ENCODE data around the gene PLIN3.
A peak's percentile ranks its signal among the peaks of the same experiment; 100 is the strongest.

PLIN3 gene

GRCh38 chr19:4877753-4878490, 10.5 kb upstream of the PLIN3 start:
- CTCF ChIA-PET, result interaction anchor here (1.0 to 1.5 kb wide), 2 partner anchors 9 to 33 kb away, joined by 3 to 4 read pairs; no protein-coding TSS in a partner anchor
- POLR2A ChIA-PET, result interaction anchor here (0.6 kb wide), 1 partner anchor 28 kb away, joined by 4 read pairs; no protein-coding TSS in a partner anchor
- H3K27me3 ChIP-seq (replicated peaks in 2 of 5; ENCODE audit: control insufficient read depth in 4 of 5, insufficient read depth in 5 of 5, low read length in 4 of 5), result no peaks in the 10 kb centered on the region
- WGBS (ENCODE audit: insufficient coverage), result 77% methylated on average over 23 of the region's 30 CpGs
- peak overlapping the region in 1 of 2 experiments; percentile 25 for H3K27ac ChIP-seq (ENCODE audit: insufficient read depth in 1 of 2, low read depth in 1 of 2, low read length in 2 of 2, poor library complexity in 1 of 2, severe bottlenecking in 2 of 2)
- no peaks in the 10 kb centered on the region for H3K9me3 ChIP-seq (ENCODE audit: control extremely low read depth in 1 of 5, control insufficient read depth in 4 of 5, insufficient read depth in 2 of 5, low read depth in 1 of 5, low read length in 4 of 5)
- peaks cover 2 to 20% (median 19%) of the 10 kb centered on the region in 4 experiments for H3K4me1 ChIP-seq (ENCODE audit: control extremely low read depth in 1 of 4, control insufficient read depth in 4 of 4, insufficient read depth in 4 of 4, low read length in 3 of 4)
- peak overlapping the region in 3 of 7 experiments; percentile 43 to 57 (median 55) for H3K4me3 ChIP-seq (ENCODE audit: control insufficient read depth in 1 of 7, extremely low read depth in 1 of 7, insufficient read depth in 4 of 7, low read depth in 2 of 7, low read length in 6 of 7)
- H3K36me3 ChIP-seq (ENCODE audit: control insufficient read depth in 4 of 4, insufficient read depth in 4 of 4, low read length in 3 of 4), result no peaks in the 10 kb centered on the region
- DNase-seq, result peak in 2 of 3 donors; percentile 28 to 40

DNA sequence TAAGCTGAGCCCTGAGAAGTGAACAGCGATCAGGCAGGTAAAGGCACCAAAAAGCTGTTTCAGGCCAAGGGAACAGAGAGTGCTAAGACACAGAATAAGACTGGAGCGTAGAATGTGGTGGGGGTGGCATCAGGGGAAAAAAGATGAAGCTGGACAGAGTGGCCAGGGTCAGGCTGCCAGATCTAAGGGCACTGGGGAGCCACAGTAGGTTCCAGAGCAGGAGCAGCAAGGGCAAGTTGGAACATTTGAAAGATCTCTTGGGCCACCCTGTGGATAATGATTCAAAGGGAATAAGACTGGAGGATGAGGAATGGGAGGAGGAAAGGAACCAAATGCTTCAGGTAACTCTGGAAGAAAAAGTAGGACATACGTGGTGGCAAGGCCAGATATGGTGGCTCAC, 6.5 kb upstream of the PLIN3 start:
- no peak for DNase-seq
- Histone ChIP-seq H3K27ac (ENCODE audit: insufficient read depth in 1 of 2, low read depth in 1 of 2, low read length in 2 of 2, poor library complexity in 1 of 2, severe bottlenecking in 2 of 2) (no peak overlapping the region), H3K27me3 (replicated peaks in 2 of 5; ENCODE audit: control insufficient read depth in 4 of 5, insufficient read depth in 5 of 5, low read length in 4 of 5) (no peaks in the 10 kb centered on the region), H3K4me3 (ENCODE audit: control insufficient read depth in 1 of 7, extremely low read depth in 1 of 7, insufficient read depth in 4 of 7, low read depth in 2 of 7, low read length in 6 of 7) (no peak overlapping the region), H3K36me3 (ENCODE audit: control insufficient read depth in 4 of 4, insufficient read depth in 4 of 4, low read length in 3 of 4) (no peaks in the 10 kb centered on the region), H3K4me1 (ENCODE audit: control extremely low read depth in 1 of 4, control insufficient read depth in 4 of 4, insufficient read depth in 4 of 4, low read length in 3 of 4) (peaks cover 0 to 27% (median 20%) of the 10 kb centered on the region in 4 experiments), H3K9me3 (ENCODE audit: control extremely low read depth in 1 of 5, control insufficient read depth in 4 of 5, insufficient read depth in 2 of 5, low read depth in 1 of 5, low read length in 4 of 5) (no peaks in the 10 kb centered on the region)
- WGBS (ENCODE audit: insufficient coverage), result 96% methylated on average over 2 of the region's 3 CpGs
- CTCF ChIA-PET, result interaction anchor here (0.6 to 6.6 kb wide), 9 partner anchors 31 to 159 kb away, joined by 3 to 78 read pairs (median 4); no protein-coding TSS in a partner anchor
- POLR2A ChIA-PET, result no interaction called here

- Histone ChIP-seq H3K4me1 (ENCODE audit: control extremely low read depth in 1 of 4, control insufficient read depth in 4 of 4, insufficient read depth in 4 of 4, low read length in 3 of 4) (peaks cover 0 to 21% (median 10%) of the 10 kb centered on the region in 4 experiments), H3K27ac (ENCODE audit: insufficient read depth in 1 of 2, low read depth in 1 of 2, low read length in 2 of 2, poor library complexity in 1 of 2, severe bottlenecking in 2 of 2) (no peak overlapping the region), H3K4me3 (ENCODE audit: control insufficient read depth in 1 of 7, extremely low read depth in 1 of 7, insufficient read depth in 4 of 7, low read depth in 2 of 7, low read length in 6 of 7) (no peak overlapping the region), H3K36me3 (ENCODE audit: control insufficient read depth in 4 of 4, insufficient read depth in 4 of 4, low read length in 3 of 4) (no peaks in the 10 kb centered on the region), H3K9me3 (ENCODE audit: control extremely low read depth in 1 of 5, control insufficient read depth in 4 of 5, insufficient read depth in 2 of 5, low read depth in 1 of 5, low read length in 4 of 5) (no peaks in the 10 kb centered on the region), H3K27me3 (replicated peaks in 2 of 5; ENCODE audit: control insufficient read depth in 4 of 5, insufficient read depth in 5 of 5, low read length in 4 of 5) (no peaks in the 10 kb centered on the region)
- POLR2A ChIA-PET, result no interaction called here
- 100% methylated on average over 1 of the region's 6 CpGs for WGBS (ENCODE audit: insufficient coverage)
- no peak for DNase-seq
- CTCF ChIA-PET, result interaction anchor here (0.8 to 6.6 kb wide), 7 partner anchors 23 to 164 kb away, joined by 3 to 78 read pairs (median 6); no protein-coding TSS in a partner anchor
These were observed 4.2 kb upstream of the PLIN3 start for GRCh38 chr19:4871711-4872110.

- H3K9me3 ChIP-seq (ENCODE audit: control extremely low read depth in 1 of 5, control insufficient read depth in 4 of 5, insufficient read depth in 2 of 5, low read depth in 1 of 5, low read length in 4 of 5), result no peaks in the 10 kb centered on the region
- no peak overlapping the region for H3K27ac ChIP-seq (ENCODE audit: insufficient read depth in 1 of 2, low read depth in 1 of 2, low read length in 2 of 2, poor library complexity in 1 of 2, severe bottlenecking in 2 of 2)
- CTCF ChIA-PET, result interaction anchor here (1.1 to 6.6 kb wide), 7 partner anchors 8 to 160 kb away, joined by 4 to 78 read pairs (median 6); no protein-coding TSS in a partner anchor
- no peak overlapping the region for H3K4me3 ChIP-seq (ENCODE audit: control insufficient read depth in 1 of 7, extremely low read depth in 1 of 7, insufficient read depth in 4 of 7, low read depth in 2 of 7, low read length in 6 of 7)
- DNase-seq, result peak; percentile 61 to 83 (median 81)
- WGBS (ENCODE audit: insufficient coverage), result 95% methylated on average over 2 of the region's 10 CpGs
- peaks cover 0 to 28% (median 17%) of the 10 kb centered on the region in 4 experiments for H3K4me1 ChIP-seq (ENCODE audit: control extremely low read depth in 1 of 4, control insufficient read depth in 4 of 4, insufficient read depth in 4 of 4, low read length in 3 of 4)
- POLR2A ChIA-PET, result no interaction called here
- H3K36me3 ChIP-seq (ENCODE audit: control insufficient read depth in 4 of 4, insufficient read depth in 4 of 4, low read length in 3 of 4), result peaks cover 0 to 3% (median 0%) of the 10 kb centered on the region in 4 experiments
- no peaks in the 10 kb centered on the region for H3K27me3 ChIP-seq (replicated peaks in 2 of 5; ENCODE audit: control insufficient read depth in 4 of 5, insufficient read depth in 5 of 5, low read length in 4 of 5)
These were observed 2.7 kb upstream of the PLIN3 start for GRCh38 chr19:4870025-4870700.

- ChIA-PET CTCF (interaction anchor here (0.7 to 3.7 kb wide), 10 partner anchors 10 to 162 kb away, joined by 3 to 31 read pairs (median 6); no protein-coding TSS in a partner anchor), POLR2A (interaction anchor here (1.9 kb wide), 1 partner anchor 48 kb away, joined by 7 read pairs; no protein-coding TSS in a partner anchor)
- no peak for DNase-seq
- Histone ChIP-seq H3K27ac (ENCODE audit: insufficient read depth in 1 of 2, low read depth in 1 of 2, low read length in 2 of 2, poor library complexity in 1 of 2, severe bottlenecking in 2 of 2) (peak overlapping the region in 1 of 2 experiments; percentile 91), H3K4me3 (ENCODE audit: control insufficient read depth in 1 of 7, extremely low read depth in 1 of 7, insufficient read depth in 4 of 7, low read depth in 2 of 7, low read length in 6 of 7) (peak overlapping the region in 2 of 7 experiments; percentile 76 to 92), H3K36me3 (ENCODE audit: control insufficient read depth in 4 of 4, insufficient read depth in 4 of 4, low read length in 3 of 4) (peaks cover 0 to 7% (median 3%) of the 10 kb centered on the region in 4 experiments), H3K27me3 (replicated peaks in 2 of 5; ENCODE audit: control insufficient read depth in 4 of 5, insufficient read depth in 5 of 5, low read length in 4 of 5) (no peaks in the 10 kb centered on the region), H3K9me3 (ENCODE audit: control extremely low read depth in 1 of 5, control insufficient read depth in 4 of 5, insufficient read depth in 2 of 5, low read depth in 1 of 5, low read length in 4 of 5) (no peaks in the 10 kb centered on the region), H3K4me1 (ENCODE audit: control extremely low read depth in 1 of 4, control insufficient read depth in 4 of 4, insufficient read depth in 4 of 4, low read length in 3 of 4) (peaks cover 0 to 28% (median 17%) of the 10 kb centered on the region in 4 experiments)
- WGBS (ENCODE audit: insufficient coverage), result 88% methylated on average over 9 of the region's 10 CpGs
These were observed 893 bp upstream of the PLIN3 start for GRCh38 chr19:4868286-4868834.

GRCh38 chr19:4866595-4867424, 657 bp downstream of the PLIN3 start:
- no peaks in the 10 kb centered on the region for H3K27me3 ChIP-seq (replicated peaks in 2 of 5; ENCODE audit: control insufficient read depth in 4 of 5, insufficient read depth in 5 of 5, low read length in 4 of 5)
- H3K36me3 ChIP-seq (ENCODE audit: control insufficient read depth in 4 of 4, insufficient read depth in 4 of 4, low read length in 3 of 4), result peaks cover 0 to 12% (median 7%) of the 10 kb centered on the region in 4 experiments
- 6% methylated on average over 7 of the region's 22 CpGs for WGBS (ENCODE audit: insufficient coverage)
- peak; percentile 86 to 94 (median 94) for DNase-seq
- peaks cover 0 to 28% (median 16%) of the 10 kb centered on the region in 4 experiments for H3K4me1 ChIP-seq (ENCODE audit: control extremely low read depth in 1 of 4, control insufficient read depth in 4 of 4, insufficient read depth in 4 of 4, low read length in 3 of 4)
- ChIA-PET CTCF (interaction anchor here (1.0 to 3.7 kb wide), 8 partner anchors 15 to 164 kb away, joined by 4 to 31 read pairs (median 5); no protein-coding TSS in a partner anchor), POLR2A (interaction anchor here (0.6 to 1.9 kb wide), 5 partner anchors 11 to 1362 kb away, joined by 4 to 8 read pairs (median 5); no protein-coding TSS in a partner anchor)
- H3K9me3 ChIP-seq (ENCODE audit: control extremely low read depth in 1 of 5, control insufficient read depth in 4 of 5, insufficient read depth in 2 of 5, low read depth in 1 of 5, low read length in 4 of 5), result no peaks in the 10 kb centered on the region
- H3K4me3 ChIP-seq (ENCODE audit: control insufficient read depth in 1 of 7, extremely low read depth in 1 of 7, insufficient read depth in 4 of 7, low read depth in 2 of 7, low read length in 6 of 7), result peak overlapping the region; percentile 49 to 95 (median 85)
- H3K27ac ChIP-seq (ENCODE audit: insufficient read depth in 1 of 2, low read depth in 1 of 2, low read length in 2 of 2, poor library complexity in 1 of 2, severe bottlenecking in 2 of 2), result peak overlapping the region; percentile 74 to 91

All from common myeloid progenitor, CD34-positive (primary cell).